ENCODE measurements around the gene PRKG1. TPM values are rescaled to one million over a fixed set of nuclear protein-coding genes. Genes with fewer than 3 reads are reported as not detected.
"Not testable (repeated sequence)": the region's sequence is repeated elsewhere in the genome, so short reads cannot be mapped to it uniquely, and the experiment has no call there.

PRKG1 gene
- polyA plus RNA-seq, 1 donor (not counting 4 experiments of a cell fraction or from before 2014, with no cell fraction given), result 0.24 TPM

DNA sequence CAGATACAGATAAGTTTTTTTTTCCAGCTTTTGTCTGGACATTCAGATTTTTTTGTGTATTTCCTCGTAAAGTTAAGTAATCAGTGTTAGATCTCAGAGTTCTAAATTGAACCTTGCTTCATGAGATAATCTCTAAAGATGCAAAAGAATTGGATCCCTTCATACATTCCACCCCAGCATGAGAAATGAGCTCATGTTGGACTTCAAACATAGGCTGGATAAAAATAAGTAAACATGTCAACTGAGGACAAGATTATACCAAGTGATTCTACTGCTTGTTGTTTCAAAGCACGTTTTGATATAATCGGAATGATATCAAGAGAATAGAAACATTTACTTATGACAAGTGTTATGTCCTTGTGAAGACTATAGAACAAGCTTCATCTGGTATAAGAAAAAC is 1122.8 kb downstream of the PRKG1 start:
- no peak for FAIRE-seq
- Histone ChIP-seq H3K36me3 (ENCODE audit: control insufficient read depth in 2 of 2, extremely low read depth in 1 of 2, insufficient read depth in 2 of 2, low read length in 2 of 2) (no peaks in the 10 kb centered on the region), H3K4me1 (ENCODE audit: control insufficient read depth, extremely low read depth, insufficient read depth, low read length) (no peaks in the 10 kb centered on the region), H3K9me1 (ENCODE audit: control insufficient read depth, extremely low read depth, insufficient read depth, low read length) (no peaks in the 10 kb centered on the region), H3K27me3 (ENCODE audit: control insufficient read depth, extremely low read depth, insufficient read depth, low read length) (no peaks in the 10 kb centered on the region), H3K4me3 (ENCODE audit: control insufficient read depth in 2 of 3, extremely low read depth in 1 of 3, insufficient read depth in 2 of 3, low read depth in 1 of 3, low read length in 3 of 3) (no peak overlapping the region), H2AFZ (ENCODE audit: control insufficient read depth, low read length) (no peak overlapping the region), H4K20me1 (ENCODE audit: control insufficient read depth, extremely low read depth, insufficient read depth, low read length) (no peaks in the 10 kb centered on the region), H3K4me2 (ENCODE audit: control insufficient read depth, extremely low read depth, insufficient read depth, low read depth, low read length) (no peak overlapping the region), H3K79me2 (ENCODE audit: control insufficient read depth, insufficient read depth, low read length) (no peaks in the 10 kb centered on the region), H3K9ac (ENCODE audit: control insufficient read depth, extremely low read depth, insufficient read depth, low read length) (no peak overlapping the region), H3K9me3 (ENCODE audit: control insufficient read depth, low read depth, low read length) (no peaks in the 10 kb centered on the region), H3K27ac (ENCODE audit: control insufficient read depth, insufficient read depth, low read length) (no peak overlapping the region)
- dilution Hi-C loops (cut with MboI; ENCODE audit: extremely low pct_ligation_motif_present, low sequenced_read_pairs), result no loop called here
- TF ChIP-seq, protein P1, sequence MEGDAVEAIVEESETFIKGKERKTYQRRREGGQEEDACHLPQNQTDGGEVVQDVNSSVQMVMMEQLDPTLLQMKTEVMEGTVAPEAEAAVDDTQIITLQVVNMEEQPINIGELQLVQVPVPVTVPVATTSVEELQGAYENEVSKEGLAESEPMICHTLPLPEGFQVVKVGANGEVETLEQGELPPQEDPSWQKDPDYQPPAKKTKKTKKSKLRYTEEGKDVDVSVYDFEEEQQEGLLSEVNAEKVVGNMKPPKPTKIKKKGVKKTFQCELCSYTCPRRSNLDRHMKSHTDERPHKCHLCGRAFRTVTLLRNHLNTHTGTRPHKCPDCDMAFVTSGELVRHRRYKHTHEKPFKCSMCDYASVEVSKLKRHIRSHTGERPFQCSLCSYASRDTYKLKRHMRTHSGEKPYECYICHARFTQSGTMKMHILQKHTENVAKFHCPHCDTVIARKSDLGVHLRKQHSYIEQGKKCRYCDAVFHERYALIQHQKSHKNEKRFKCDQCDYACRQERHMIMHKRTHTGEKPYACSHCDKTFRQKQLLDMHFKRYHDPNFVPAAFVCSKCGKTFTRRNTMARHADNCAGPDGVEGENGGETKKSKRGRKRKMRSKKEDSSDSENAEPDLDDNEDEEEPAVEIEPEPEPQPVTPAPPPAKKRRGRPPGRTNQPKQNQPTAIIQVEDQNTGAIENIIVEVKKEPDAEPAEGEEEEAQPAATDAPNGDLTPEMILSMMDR (optimal IDR thresholded peaks at IDR 0.05 in 1 of 3, IDR thresholded peaks at IDR 0.05 in 1 of 3, conservative IDR thresholded peaks at IDR 0.05 in 1 of 3; ENCODE audit: extremely low read depth in 1 of 3, insufficient read depth in 2 of 3, low read length in 3 of 3), result no peak
- no peak for TF ChIP-seq EZH2 (IDR thresholded peaks at IDR 0.05; ENCODE audit: low read length)
- DNase-seq (ENCODE audit: low read depth, low spot score), result no peak

DNA sequence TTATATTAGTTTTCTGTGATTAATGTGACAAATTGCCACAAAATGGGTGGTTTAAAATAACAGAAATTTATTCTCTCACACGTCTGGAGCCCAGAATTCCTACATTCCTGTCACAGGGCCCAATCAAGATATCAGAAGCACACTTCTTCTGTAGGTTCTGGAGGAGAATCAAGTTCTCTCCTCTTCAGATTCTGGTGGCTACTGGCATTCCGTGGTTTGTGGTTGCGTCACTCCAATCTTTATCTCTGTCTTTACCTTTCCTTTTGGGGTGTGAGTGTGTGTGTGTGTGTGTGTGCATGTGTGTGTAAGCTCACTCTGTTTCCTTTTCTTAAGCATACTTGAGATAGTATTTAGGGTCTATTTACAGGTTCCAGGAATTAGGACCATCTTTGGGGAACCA is 1124.3 kb downstream of the PRKG1 start:
- Histone ChIP-seq H3K9me3 (ENCODE audit: control insufficient read depth, low read depth, low read length) (no peaks in the 10 kb centered on the region), H3K9me1 (ENCODE audit: control insufficient read depth, extremely low read depth, insufficient read depth, low read length) (no peaks in the 10 kb centered on the region), H3K4me2 (ENCODE audit: control insufficient read depth, extremely low read depth, insufficient read depth, low read depth, low read length) (no peak overlapping the region), H3K27me3 (ENCODE audit: control insufficient read depth, extremely low read depth, insufficient read depth, low read length) (no peaks in the 10 kb centered on the region), H2AFZ (ENCODE audit: control insufficient read depth, low read length) (no peak overlapping the region), H3K36me3 (ENCODE audit: control insufficient read depth in 2 of 2, extremely low read depth in 1 of 2, insufficient read depth in 2 of 2, low read length in 2 of 2) (no peaks in the 10 kb centered on the region), H3K27ac (ENCODE audit: control insufficient read depth, insufficient read depth, low read length) (no peak overlapping the region), H3K4me3 (ENCODE audit: control insufficient read depth in 2 of 3, extremely low read depth in 1 of 3, insufficient read depth in 2 of 3, low read depth in 1 of 3, low read length in 3 of 3) (no peak overlapping the region), H4K20me1 (ENCODE audit: control insufficient read depth, extremely low read depth, insufficient read depth, low read length) (no peaks in the 10 kb centered on the region), H3K79me2 (ENCODE audit: control insufficient read depth, insufficient read depth, low read length) (no peaks in the 10 kb centered on the region), H3K4me1 (ENCODE audit: control insufficient read depth, extremely low read depth, insufficient read depth, low read length) (no peaks in the 10 kb centered on the region), H3K9ac (ENCODE audit: control insufficient read depth, extremely low read depth, insufficient read depth, low read length) (no peak overlapping the region)
- no peak for TF ChIP-seq EZH2 (IDR thresholded peaks at IDR 0.05; ENCODE audit: low read length)
- TF ChIP-seq, protein P1 (optimal IDR thresholded peaks at IDR 0.05 in 1 of 3, IDR thresholded peaks at IDR 0.05 in 1 of 3, conservative IDR thresholded peaks at IDR 0.05 in 1 of 3; ENCODE audit: extremely low read depth in 1 of 3, insufficient read depth in 2 of 3, low read length in 3 of 3), result no peak
- dilution Hi-C loops (cut with MboI; ENCODE audit: extremely low pct_ligation_motif_present, low sequenced_read_pairs), result no loop called here
- DNase-seq (ENCODE audit: low read depth, low spot score), result no peak
- no peak for FAIRE-seq

DNA sequence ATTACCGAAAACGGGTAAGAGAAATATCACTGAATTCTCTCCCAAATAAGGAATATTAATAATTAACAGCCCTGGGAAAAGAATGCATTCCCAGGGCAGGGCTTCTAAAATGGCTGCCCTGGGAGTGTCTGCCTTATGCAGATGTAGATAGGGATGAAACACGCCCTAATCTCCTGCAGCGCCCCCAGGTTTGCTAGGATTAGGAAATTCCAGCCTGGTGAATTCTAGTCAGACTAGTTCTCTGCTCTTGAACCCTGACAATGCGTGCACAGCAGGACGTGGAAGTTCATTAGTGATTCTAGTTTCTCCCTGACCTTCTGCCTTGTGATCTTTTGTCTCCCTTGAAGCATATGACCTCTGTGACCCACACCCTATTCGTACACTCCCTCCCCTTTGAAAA is 1130.6 kb downstream of the PRKG1 start:
- not testable (repeated sequence) for H3K9ac ChIP-seq (ENCODE audit: control insufficient read depth, extremely low read depth, insufficient read depth, low read length); H3K9me1 ChIP-seq (ENCODE audit: control insufficient read depth, extremely low read depth, insufficient read depth, low read length); H3K4me2 ChIP-seq (ENCODE audit: control insufficient read depth, extremely low read depth, insufficient read depth, low read depth, low read length); H3K4me3 ChIP-seq (ENCODE audit: control insufficient read depth in 2 of 3, extremely low read depth in 1 of 3, insufficient read depth in 2 of 3, low read depth in 1 of 3, low read length in 3 of 3); H3K9me3 ChIP-seq (ENCODE audit: control insufficient read depth, low read depth, low read length); H3K79me2 ChIP-seq (ENCODE audit: control insufficient read depth, insufficient read depth, low read length); H3K36me3 ChIP-seq (ENCODE audit: control insufficient read depth in 2 of 2, extremely low read depth in 1 of 2, insufficient read depth in 2 of 2, low read length in 2 of 2); H3K27ac ChIP-seq (ENCODE audit: control insufficient read depth, insufficient read depth, low read length); FAIRE-seq; H3K4me1 ChIP-seq (ENCODE audit: control insufficient read depth, extremely low read depth, insufficient read depth, low read length); DNase-seq (ENCODE audit: low read depth, low spot score); H3K27me3 ChIP-seq (ENCODE audit: control insufficient read depth, extremely low read depth, insufficient read depth, low read length); H4K20me1 ChIP-seq (ENCODE audit: control insufficient read depth, extremely low read depth, insufficient read depth, low read length); H2AFZ ChIP-seq (ENCODE audit: control insufficient read depth, low read length)
- dilution Hi-C loops (cut with MboI; ENCODE audit: extremely low pct_ligation_motif_present, low sequenced_read_pairs), result loop anchor here (25.0 kb wide), 1 partner anchor 218 kb away; no protein-coding TSS in a partner anchor

Measured in keratinocyte (primary cell).